PC-9 (cell line): Measurements from ENCODE around the gene RBM7. TPM values are rescaled to one million over a fixed set of nuclear protein-coding genes. Genes with fewer than 3 reads are reported as not detected.

Experiments
- BruUV-seq: library from RNA; stranded (reverse); fragments of 400-500 nt; replicated peaks from 2 replicates; lab custom pipeline; 2021; lab: Mats Ljungman, UMichigan
- CTCF ChIA-PET: fragments of 300-600 bp; sonication (Branson Sonifier 250); formaldehyde crosslinking; loops from one replicate; lab custom pipeline; 2022; ENCODE audit warnings: antibody characterized with exemption; lab: Charles Lee
- POLR2A ChIA-PET: fragments of 300-600 bp; sonication (Branson Sonifier 250); formaldehyde crosslinking; loops from one replicate; lab custom pipeline; 2022; ENCODE audit warnings: antibody characterized with exemption; ENCODE audit not compliant: unreplicated experiment; lab: Charles Lee
- DNase-seq, 2 experiments: peaks; one replicate each; pipeline versions ENCODE4 v3.0.0 to v3.0.0-alpha.2; 2015 to 2022; ENCODE audit warnings: mixed read lengths in 1 of 2
- H2AFZ ChIP-seq: fragments of 200-600 bp; sonication (generic); 2 replicates; pipeline ENCODE4 v1.8.1; 2017; ENCODE audit warnings: antibody characterized with exemption
- H3F3A ChIP-seq: fragments of 200-600 bp; sonication (generic); 2 replicates; pipeline ENCODE4 v1.8.1; 2017; ENCODE audit warnings: antibody characterized with exemption, mild to moderate bottlenecking, low read depth; ENCODE audit not compliant: insufficient read depth
- H3K27ac ChIP-seq: fragments of 200-600 bp; sonication (generic); 2 replicates; pipeline ENCODE4 v1.6.1; 2016; ENCODE audit warnings: mixed run types
- H3K27me3 ChIP-seq: fragments of 200-600 bp; sonication (generic); 2 replicates; pipeline ENCODE4 v1.6.1; 2016; ENCODE audit warnings: low read depth, mixed run types; ENCODE audit not compliant: insufficient read depth
- H3K36me3 ChIP-seq: fragments of 200-600 bp; sonication (generic); 2 replicates; pipeline ENCODE4 v1.6.1; 2016; ENCODE audit warnings: low read depth, mixed run types
- H3K4me1 ChIP-seq: fragments of 200-600 bp; sonication (generic); replicated peaks from 2 replicates; pipeline ENCODE4 v1.6.1; 2016; ENCODE audit warnings: mixed run types; ENCODE audit not compliant: insufficient read depth
- H3K4me2 ChIP-seq: fragments of 200-600 bp; sonication (generic); 2 replicates; pipeline ENCODE4 v1.6.1; 2017; ENCODE audit warnings: mixed run types
- H3K4me3 ChIP-seq: fragments of 200-600 bp; sonication (generic); 2 replicates; pipeline ENCODE4 v1.6.1; 2016; ENCODE audit warnings: mixed run types
- H3K79me2 ChIP-seq: fragments of 200-600 bp; sonication (generic); 2 replicates; pipeline ENCODE4 v1.6.1; 2017; ENCODE audit warnings: low read depth, mixed run types
- H3K9me2 ChIP-seq: fragments of 200-600 bp; sonication (generic); 2 replicates; pipeline ENCODE4 v1.8.1; 2017; ENCODE audit warnings: mild to moderate bottlenecking; ENCODE audit not compliant: insufficient read depth
- H3K9me3 ChIP-seq: fragments of 200-600 bp; sonication (generic); 2 replicates; pipeline ENCODE4 v1.8.1; 2016; ENCODE audit warnings: low read depth; ENCODE audit not compliant: insufficient read depth
- H4K20me1 ChIP-seq: fragments of 200-600 bp; sonication (generic); 2 replicates; pipeline ENCODE4 v1.8.1; 2017; ENCODE audit not compliant: insufficient read depth
- CTCF ChIP-seq: fragments of 200-600 bp; sonication (generic); conservative IDR thresholded peaks from 2 replicates; pipeline ENCODE4 v1.6.1; 2017; ENCODE audit warnings: mixed run types, antibody characterized with exemption, mild to moderate bottlenecking, moderate library complexity
- EZH2 ChIP-seq: fragments of 200-600 bp; sonication (generic); IDR thresholded peaks from 2 replicates; pipeline ENCODE4 v1.8.0; 2017; ENCODE audit warnings: antibody characterized with exemption, low read depth
- intact Hi-C: fragments of 100-400 bp; cut with micrococcal nuclease; formaldehyde crosslinking; loops from one replicate; pipeline ENCODE4 v1.10.0; 2022; ENCODE audit not compliant: unreplicated experiment
- total RNA-seq: library from RNA; stranded (reverse); gene quantifications from 2 replicates; pipeline ENCODE4 v1.2.3, GENCODE V29; 2021

Gene RBM7
- total RNA-seq, 1 experiment from 2014 or later: 34.7 TPM

- H3K4me2 ChIP-seq: peak overlapping the region; percentile 91
- H3K9me3 ChIP-seq: peaks cover 3% of the 10 kb centered on the region; the same call in 1 of the 2 replicates
- H3K79me2 ChIP-seq: peaks cover 48% of the 10 kb centered on the region
- intact Hi-C loops: no loop called here
- peaks cover 16% of the 10 kb centered on the region for H3F3A ChIP-seq
- no peaks in the 10 kb centered on the region for H3K27me3 ChIP-seq
- peak overlapping the region; percentile 97; the same call in 1 of the 2 replicates for H3K27ac ChIP-seq
- H3K4me3 ChIP-seq: peak overlapping the region; percentile 89; the same call in 1 of the 2 replicates
- H4K20me1 ChIP-seq: no peaks in the 10 kb centered on the region; the same call in 1 of the 2 replicates
- H3K36me3 ChIP-seq: peaks cover 14% of the 10 kb centered on the region
- no peak overlapping the region for H2AFZ ChIP-seq
- DNase-seq: no peak
- ChIA-PET POLR2A (interaction anchor here (0.6 kb wide), 1 partner anchor 41 kb away, joined by 4 read pairs; the partner anchor contains the start of gene REXO2), CTCF (no interaction called here)
- H3K4me1 ChIP-seq: peaks cover 43% of the 10 kb centered on the region
- no peaks in the 10 kb centered on the region; the same call in 1 of the 2 replicates for H3K9me2 ChIP-seq
- no peak for TF ChIP-seq CTCF
- no peak for TF ChIP-seq EZH2
- BruUV-seq: no TSS peak
Observed at GRCh38 chr11:114398303-114398920, 2.1 kb upstream of the RBM7 start.

DNA sequence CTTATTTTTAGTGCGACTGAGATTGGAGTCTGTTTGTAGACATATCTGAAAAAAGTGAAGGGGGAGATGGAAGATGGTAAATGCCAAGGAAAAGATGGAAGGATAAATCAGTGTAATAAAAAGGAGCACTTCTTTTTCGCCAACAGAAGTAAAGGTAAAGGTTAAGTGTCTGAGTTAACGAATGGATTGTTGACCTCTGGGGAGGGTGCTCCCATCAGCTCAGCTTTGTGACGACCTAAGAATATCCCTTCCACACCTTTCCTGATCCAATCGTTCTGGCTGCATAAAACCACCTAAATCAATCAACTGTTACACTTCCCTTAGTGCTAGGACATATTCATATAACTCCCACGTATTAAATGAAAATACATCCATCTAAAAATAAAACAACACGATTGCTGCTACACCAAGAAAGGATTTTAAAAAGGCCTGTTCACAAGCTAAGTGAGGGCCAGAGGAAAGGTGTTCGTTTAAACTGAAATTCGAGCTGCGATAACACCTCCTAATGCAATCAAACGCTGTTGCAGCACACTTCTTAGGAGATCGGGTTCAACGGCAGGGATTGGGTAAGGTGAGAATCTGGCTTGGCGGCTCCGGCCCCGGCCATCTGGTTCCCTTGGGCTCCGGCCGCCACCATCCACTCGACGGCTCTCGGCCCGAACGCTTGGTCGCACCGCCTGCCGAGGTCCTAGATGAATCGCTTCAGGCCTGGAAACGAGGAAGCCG lies 813 bp upstream of the RBM7 start:
- H3K4me1 ChIP-seq: peaks cover 43% of the 10 kb centered on the region
- intact Hi-C loops: loop anchor here (1.0 to 2.0 kb wide), 3 partner anchors 17 to 51 kb away; partner anchors contain the start of gene REXO2
- TSS peak; percentile 83 for BruUV-seq
- TF ChIP-seq EZH2: no peak
- TF ChIP-seq CTCF: 0 out of 2 replicates have a peak, but pooled peaks have one; percentile 6
- peak overlapping the region; percentile 91 for H3K4me2 ChIP-seq
- POLR2A ChIA-PET: interaction anchor here (0.5 kb wide), 1 partner anchor 310 kb away, joined by 3 read pairs; no protein-coding TSS in a partner anchor
- peaks cover 16% of the 10 kb centered on the region for H3F3A ChIP-seq
- no peaks in the 10 kb centered on the region; the same call in 1 of the 2 replicates for H4K20me1 ChIP-seq
- peak in 1 of 2 experiments; percentile 82 for DNase-seq
- peaks cover 25% of the 10 kb centered on the region for H3K36me3 ChIP-seq
- H3K27ac ChIP-seq: peak overlapping the region; percentile 97
- no peaks in the 10 kb centered on the region; the same call in 1 of the 2 replicates for H3K9me2 ChIP-seq
- peak overlapping the region; percentile 91 for H2AFZ ChIP-seq
- CTCF ChIA-PET: no interaction called here
- H3K79me2 ChIP-seq: peaks cover 60% of the 10 kb centered on the region
- H3K27me3 ChIP-seq: no peaks in the 10 kb centered on the region
- peak overlapping the region; percentile 89 for H3K4me3 ChIP-seq
- H3K9me3 ChIP-seq: peaks cover 3% of the 10 kb centered on the region; the same call in 1 of the 2 replicates

- Histone ChIP-seq H3K9me3 (peaks cover 3% of the 10 kb centered on the region; the same call in 1 of the 2 replicates), H3K4me2 (peak overlapping the region; percentile 91), H3K4me3 (peak overlapping the region; percentile 89), H2AFZ (peak overlapping the region; percentile 91), H3K9me2 (no peaks in the 10 kb centered on the region), H3K27ac (peak overlapping the region; percentile 97), H3K36me3 (peaks cover 37% of the 10 kb centered on the region), H3K27me3 (no peaks in the 10 kb centered on the region), H3F3A (peaks cover 16% of the 10 kb centered on the region), H4K20me1 (no peaks in the 10 kb centered on the region; the same call in 1 of the 2 replicates), H3K79me2 (peaks cover 72% of the 10 kb centered on the region), H3K4me1 (peaks cover 43% of the 10 kb centered on the region)
- TF ChIP-seq EZH2 (no peak), CTCF (0 out of 2 replicates have a peak, but pooled peaks have one; percentile 19)
- TSS peak; percentile 66 for BruUV-seq
- no peak for DNase-seq
- ChIA-PET CTCF (no interaction called here), POLR2A (interaction anchor here (0.7 kb wide), 1 partner anchor 16 kb away, joined by 4 read pairs; no protein-coding TSS in a partner anchor)
- intact Hi-C loops: loop anchor here (1.0 to 2.0 kb wide), 3 partner anchors 16 to 52 kb away; partner anchors contain the start of gene REXO2
Observed at GRCh38 chr11:114400915-114401223, 403 bp downstream of the RBM7 start.
